Measurements from ENCODE around the gene PTGR1. TPM values are rescaled to one million over a fixed set of nuclear protein-coding genes. Genes with fewer than 3 reads are reported as not detected.
A peak's percentile ranks its signal among the peaks of the same experiment; 100 is the strongest.
"Not testable (repeated sequence)": the region's sequence is repeated elsewhere in the genome, so short reads cannot be mapped to it uniquely, and the experiment has no call there.

PTGR1 gene
- polyA plus RNA-seq, 1 donor (not counting 4 experiments of a cell fraction or from before 2014, with no cell fraction given): 66.0 TPM

DNA sequence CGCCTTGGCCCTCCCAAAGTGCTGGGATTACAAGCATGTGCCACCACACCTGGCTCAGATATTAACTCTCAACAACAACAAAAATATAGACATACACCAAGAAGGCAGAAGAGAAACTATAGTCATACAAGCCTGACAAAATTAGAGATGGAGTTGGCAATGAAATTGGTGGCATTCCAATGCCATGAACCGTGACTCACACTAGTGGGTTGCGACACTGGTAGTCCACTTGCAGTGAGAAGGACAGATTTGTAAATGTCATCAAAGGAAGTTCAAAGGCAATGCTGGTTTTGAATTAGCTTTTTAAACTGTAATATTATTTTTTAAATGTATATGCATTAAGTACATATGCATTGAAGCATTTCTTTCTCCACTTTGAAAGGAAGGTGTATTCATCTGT, 23.2 kb upstream of the PTGR1 start:
- Histone ChIP-seq H4K20me1 (ENCODE audit: control insufficient read depth, extremely low read depth, insufficient read depth, low read length) (no peaks in the 10 kb centered on the region), H3K27me3 (ENCODE audit: control insufficient read depth, extremely low read depth, insufficient read depth, low read length) (no peaks in the 10 kb centered on the region), H3K9me1 (ENCODE audit: control insufficient read depth, extremely low read depth, insufficient read depth, low read length) (no peaks in the 10 kb centered on the region)

DNA sequence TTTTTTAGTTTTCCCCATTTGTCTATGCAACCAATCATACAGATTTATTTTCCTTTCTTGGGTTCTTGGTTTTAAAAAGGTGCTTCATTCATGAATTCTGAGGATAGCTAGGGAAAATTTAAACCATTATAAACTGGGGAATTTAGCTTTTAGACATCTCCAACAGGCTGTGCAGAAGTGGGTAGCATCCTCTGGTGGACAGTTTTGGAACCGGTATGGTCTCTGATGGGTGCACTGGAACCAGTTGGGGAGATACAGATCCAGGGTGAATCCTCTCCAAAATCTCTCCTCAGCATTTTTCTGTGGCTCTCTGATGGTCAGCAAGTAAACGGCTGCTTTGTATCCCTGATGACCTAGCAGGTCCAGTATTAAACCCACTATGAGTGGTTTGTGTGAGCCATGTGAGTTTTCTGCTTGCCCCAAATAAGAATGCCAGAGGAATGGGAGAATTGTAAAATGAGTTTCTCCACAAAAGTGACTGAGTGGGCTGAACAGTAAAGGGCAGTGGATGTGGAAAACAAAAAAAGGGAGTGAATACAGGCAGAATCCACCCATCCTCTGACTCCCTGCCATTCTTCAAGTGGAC, 22.5 kb upstream of the PTGR1 start:
- H3K27ac ChIP-seq (ENCODE audit: control insufficient read depth, insufficient read depth, low read length): no peak overlapping the region
- FAIRE-seq (no peak), DNase-seq (ENCODE audit: low read depth, low spot score) (no peak)
- no peaks in the 10 kb centered on the region for H3K9me1 ChIP-seq (ENCODE audit: control insufficient read depth, extremely low read depth, insufficient read depth, low read length)
- no peak overlapping the region for H3K9ac ChIP-seq (ENCODE audit: control insufficient read depth, extremely low read depth, insufficient read depth, low read length)
- TF ChIP-seq EZH2 (IDR thresholded peaks at IDR 0.05; ENCODE audit: low read length) (no peak), CTCF (optimal IDR thresholded peaks at IDR 0.05 in 1 of 3, IDR thresholded peaks at IDR 0.05 in 1 of 3, conservative IDR thresholded peaks at IDR 0.05 in 1 of 3; ENCODE audit: extremely low read depth in 1 of 3, insufficient read depth in 2 of 3, low read length in 3 of 3) (peak; percentile 76 to 98 (median 92))
- dilution Hi-C loops (cut with MboI; ENCODE audit: extremely low pct_ligation_motif_present, low sequenced_read_pairs): no loop called here
- no peaks in the 10 kb centered on the region for H3K4me1 ChIP-seq (ENCODE audit: control insufficient read depth, extremely low read depth, insufficient read depth, low read length)
- H3K36me3 ChIP-seq (ENCODE audit: control insufficient read depth in 2 of 2, extremely low read depth in 1 of 2, insufficient read depth in 2 of 2, low read length in 2 of 2): no peaks in the 10 kb centered on the region
- no peak overlapping the region for H3K4me3 ChIP-seq (ENCODE audit: control insufficient read depth in 2 of 3, extremely low read depth in 1 of 3, insufficient read depth in 2 of 3, low read depth in 1 of 3, low read length in 3 of 3)
- H3K9me3 ChIP-seq (ENCODE audit: control insufficient read depth, low read depth, low read length): no peaks in the 10 kb centered on the region
- H3K79me2 ChIP-seq (ENCODE audit: control insufficient read depth, insufficient read depth, low read length): no peaks in the 10 kb centered on the region
- H3K4me2 ChIP-seq (ENCODE audit: control insufficient read depth, extremely low read depth, insufficient read depth, low read depth, low read length): no peak overlapping the region
- no peaks in the 10 kb centered on the region for H3K27me3 ChIP-seq (ENCODE audit: control insufficient read depth, extremely low read depth, insufficient read depth, low read length)
- H2AFZ ChIP-seq (ENCODE audit: control insufficient read depth, low read length): no peak overlapping the region
- no peaks in the 10 kb centered on the region for H4K20me1 ChIP-seq (ENCODE audit: control insufficient read depth, extremely low read depth, insufficient read depth, low read length)

More for the DNA sequence above, 23.2 kb upstream of the PTGR1 start:
- DNase-seq (ENCODE audit: low read depth, low spot score) (no peak), FAIRE-seq (no peak)
- H2AFZ ChIP-seq (ENCODE audit: control insufficient read depth, low read length): no peak overlapping the region
- no peak overlapping the region for H3K27ac ChIP-seq (ENCODE audit: control insufficient read depth, insufficient read depth, low read length)
- no peak overlapping the region for H3K4me2 ChIP-seq (ENCODE audit: control insufficient read depth, extremely low read depth, insufficient read depth, low read depth, low read length)
- H3K36me3 ChIP-seq (ENCODE audit: control insufficient read depth in 2 of 2, extremely low read depth in 1 of 2, insufficient read depth in 2 of 2, low read length in 2 of 2): no peaks in the 10 kb centered on the region
- H3K4me1 ChIP-seq (ENCODE audit: control insufficient read depth, extremely low read depth, insufficient read depth, low read length): no peaks in the 10 kb centered on the region
- H3K79me2 ChIP-seq (ENCODE audit: control insufficient read depth, insufficient read depth, low read length): no peaks in the 10 kb centered on the region
- no peak overlapping the region for H3K9ac ChIP-seq (ENCODE audit: control insufficient read depth, extremely low read depth, insufficient read depth, low read length)
- TF ChIP-seq EZH2 (IDR thresholded peaks at IDR 0.05; ENCODE audit: low read length): no peak
- no peak for TF ChIP-seq CTCF (optimal IDR thresholded peaks at IDR 0.05 in 1 of 3, IDR thresholded peaks at IDR 0.05 in 1 of 3, conservative IDR thresholded peaks at IDR 0.05 in 1 of 3; ENCODE audit: extremely low read depth in 1 of 3, insufficient read depth in 2 of 3, low read length in 3 of 3)
- no peaks in the 10 kb centered on the region for H3K9me3 ChIP-seq (ENCODE audit: control insufficient read depth, low read depth, low read length)
- H3K4me3 ChIP-seq (ENCODE audit: control insufficient read depth in 2 of 3, extremely low read depth in 1 of 3, insufficient read depth in 2 of 3, low read depth in 1 of 3, low read length in 3 of 3): no peak overlapping the region
- dilution Hi-C loops (cut with MboI; ENCODE audit: extremely low pct_ligation_motif_present, low sequenced_read_pairs): no loop called here

GRCh38 chr9:111617349-111617748, 17.9 kb upstream of the PTGR1 start:
- H3K27ac ChIP-seq (ENCODE audit: control insufficient read depth, insufficient read depth, low read length); H2AFZ ChIP-seq (ENCODE audit: control insufficient read depth, low read length); H4K20me1 ChIP-seq (ENCODE audit: control insufficient read depth, extremely low read depth, insufficient read depth, low read length); H3K4me3 ChIP-seq (ENCODE audit: control insufficient read depth in 2 of 3, extremely low read depth in 1 of 3, insufficient read depth in 2 of 3, low read depth in 1 of 3, low read length in 3 of 3); H3K79me2 ChIP-seq (ENCODE audit: control insufficient read depth, insufficient read depth, low read length); FAIRE-seq; H3K4me1 ChIP-seq (ENCODE audit: control insufficient read depth, extremely low read depth, insufficient read depth, low read length); H3K27me3 ChIP-seq (ENCODE audit: control insufficient read depth, extremely low read depth, insufficient read depth, low read length); H3K9ac ChIP-seq (ENCODE audit: control insufficient read depth, extremely low read depth, insufficient read depth, low read length); H3K9me3 ChIP-seq (ENCODE audit: control insufficient read depth, low read depth, low read length); H3K9me1 ChIP-seq (ENCODE audit: control insufficient read depth, extremely low read depth, insufficient read depth, low read length); H3K4me2 ChIP-seq (ENCODE audit: control insufficient read depth, extremely low read depth, insufficient read depth, low read depth, low read length); H3K36me3 ChIP-seq (ENCODE audit: control insufficient read depth in 2 of 2, extremely low read depth in 1 of 2, insufficient read depth in 2 of 2, low read length in 2 of 2); DNase-seq (ENCODE audit: low read depth, low spot score); dilution Hi-C loops (cut with MboI; ENCODE audit: extremely low pct_ligation_motif_present, low sequenced_read_pairs): not testable (repeated sequence)
